Heart right ventricle (tissue), 16 donors: Measurements from ENCODE around the gene CAMKMT. TPM values are rescaled to one million over a fixed set of nuclear protein-coding genes. Genes with fewer than 3 reads are reported as not detected.

Experiments
- ATAC-seq, 8 donors: fragments of 200-7000 bp; cut with Tn5 transposase; one replicate each; pipeline ENCODE4 v1.9.1; 2020; ENCODE audit warnings: mild to moderate bottlenecking in 8 of 8, moderate library complexity in 8 of 8, moderate number of reproducible peaks in 1 of 8
- DNase-seq, 2 donors: peaks; one replicate each; pipeline ENCODE4 v3.0.0-alpha.2; 2020
- H3K27ac ChIP-seq, 10 donors: fragments of 200-600 bp; sonication (generic) in 2 of 10; one replicate each; pipeline versions ENCODE4 v1.5.0 to v1.8.0; 2020 to 2022; ENCODE audit warnings: mild to moderate bottlenecking in 3 of 10
- H3K27me3 ChIP-seq, 7 donors: fragments of 200-600 bp; one replicate each; pipeline ENCODE4 v1.8.0; 2021 to 2022; ENCODE audit warnings: mild to moderate bottlenecking in 2 of 7
- H3K36me3 ChIP-seq, 9 donors: fragments of 200-600 bp; sonication (generic) in 1 of 9; one replicate each; pipeline versions ENCODE4 v1.5.0 to v1.8.0; 2020 to 2022; ENCODE audit warnings: mild to moderate bottlenecking in 2 of 9
- H3K4me1 ChIP-seq, 9 donors: fragments of 200-600 bp; sonication (generic) in 1 of 9; one replicate each; pipeline versions ENCODE4 v1.5.0 to v1.8.0; 2020 to 2022; ENCODE audit warnings: mild to moderate bottlenecking in 4 of 9
- H3K4me3 ChIP-seq, 10 donors: fragments of 200-600 bp; sonication (generic) in 2 of 10; one replicate each; pipeline versions ENCODE4 v1.5.0 to v1.8.0; 2020 to 2022; ENCODE audit warnings: mild to moderate bottlenecking in 7 of 10, moderate library complexity in 2 of 10
- H3K9me3 ChIP-seq, 11 donors: fragments of 200-600 bp in 10 of 11; sonication (generic) in 2 of 11; one replicate each; pipeline versions ENCODE4 v1.5.0 to v1.8.0; 2013 to 2022; ENCODE audit warnings: mild to moderate bottlenecking in 2 of 11, control low read depth in 1 of 11, moderate library complexity in 1 of 11
- CTCF ChIP-seq, 9 donors: fragments of 200-600 bp; sonication (generic) in 2 of 9; IDR thresholded peaks; one replicate each; pipeline versions ENCODE4 v1.5.0 to v1.8.0; 2021 to 2022; ENCODE audit warnings: antibody characterized with exemption in 9 of 9, mild to moderate bottlenecking in 5 of 9, moderate library complexity in 1 of 9
- WGBS, 2 donors: extraction: QIAGEN DNeasy Blood & Tissue Kit; methylation state at CpG; one replicate each; pipeline ENCODE4 v1.1.7; 2013; ENCODE audit warnings: inconsistent platforms in 1 of 2; 5-methylcytosine and 5-hydroxymethylcytosine counted together
- intact Hi-C, 10 donors: fragments of 100-400 bp; cut with DNase I; formaldehyde crosslinking; loops; one replicate each; pipeline versions ENCODE4 v1.11.1 to v1.14.2; 2022
- polyA plus RNA-seq, 2 donors: library from polyadenylated mRNA; stranded (reverse); fragments of 200-250 nt; gene quantifications; one replicate each; pipeline ENCODE4 v1.2.3, GENCODE V29; 2013
- total RNA-seq, 10 donors: library from RNA; stranded (reverse); fragmentation: NEBNext Ultra II Directional in 3 of 10; extraction: Animal tissue kit (Norgen Biotek cat#: 25700) in 3 of 10; gene quantifications; one replicate each; pipeline versions ENCODE4 v1.2.1 to v1.2.4, GENCODE V29; 2021 to 2023
- donor health status: Arrhythmogenic right ventricular cardiomyopathy.
- donor health status: ischemic (EF 13 %, LVEDD 7.1; RV severe dilation, severe dysfunction).
- donor health status: healthy with polysubstance abuse.
- donor health status: DM: no; HTN: yes; CAD: no.
- donor health status: DM: no; HTN: no; CAD: no.
- donor health status: ischemic (EF 25% LVEDD 6.9; RV normal size, moderate dysfunction).
- donor health status: ischemic (EF 25% LVEDD 5.7; RV mildly dilated, moderate dysfunction).
- donor health status: healthy.
- donor health status: DM: yes; HTN: yes; CAD: no.
- donor health status: Ischemic cardiomyopathy.
- donor health status: ischemic (EF 35%, LVEDD 5.7; RV mildly dilated, moderate dysfunction).
- donor health status: nonischemic (EF 11% LVEDD 7.7; RV severe dilation, severe dysfunction).
- donor health status: DM: yes; HTN: yes; CAD: no.
- donor health status: PGD.
- donor health status: ischemic (EF 29% LVEDD 5.4; RV normal size, mild dysfunction).
- donor health status: nonischemic (EF 23%, LVEDD 6.1; RV moderate dilation, normal function).

CAMKMT gene
- total and polyA plus RNA-seq, 12 donors = 4.1 to 6.4 (median 4.8) TPM

- intact Hi-C loops = no loop called here
- 73 to 78% methylated on average over 2 of the region's 2 CpGs for WGBS, 2 donors
These were observed 169.5 kb downstream of the CAMKMT start for GRCh38 chr2:44531289-44531688.

GRCh38 chr2:44532031-44532430 is 170.3 kb downstream of the CAMKMT start:
- no peak overlapping the region for H3K27ac ChIP-seq
- H3K27me3 ChIP-seq = no peaks in the 10 kb centered on the region
- no peaks in the 10 kb centered on the region for H3K36me3 ChIP-seq
- 89 to 93% methylated on average over 2 of the region's 2 CpGs for WGBS, 2 donors
- H3K9me3 ChIP-seq = peaks cover 0 to 7% (median 0%) of the 10 kb centered on the region in 11 donors
- intact Hi-C loops = no loop called here
- DNase-seq (no peak), ATAC-seq (no peak)
- TF ChIP-seq CTCF (IDR thresholded peaks at IDR 0.05) = no peak
- no peak overlapping the region for H3K4me3 ChIP-seq
- H3K4me1 ChIP-seq = no peaks in the 10 kb centered on the region

More at GRCh38 chr2:44531289-44531688, 169.5 kb downstream of the CAMKMT start:
- peaks cover 0 to under 1% (median 0%) of the 10 kb centered on the region in 11 donors for H3K9me3 ChIP-seq
- H3K4me3 ChIP-seq = no peak overlapping the region
- DNase-seq (no peak), ATAC-seq (no peak)
- H3K4me1 ChIP-seq = no peaks in the 10 kb centered on the region
- no peak overlapping the region for H3K27ac ChIP-seq
- TF ChIP-seq CTCF (IDR thresholded peaks at IDR 0.05) = no peak
- no peaks in the 10 kb centered on the region for H3K27me3 ChIP-seq
- no peaks in the 10 kb centered on the region for H3K36me3 ChIP-seq

GRCh38 chr2:44533508-44533907 is 171.8 kb downstream of the CAMKMT start:
- Histone ChIP-seq H3K27ac (no peak overlapping the region), H3K36me3 (no peaks in the 10 kb centered on the region), H3K4me3 (no peak overlapping the region), H3K4me1 (no peaks in the 10 kb centered on the region), H3K27me3 (no peaks in the 10 kb centered on the region), H3K9me3 (peaks cover 0 to 7% (median 0%) of the 10 kb centered on the region in 11 donors)
- TF ChIP-seq CTCF (IDR thresholded peaks at IDR 0.05) = no peak
- ATAC-seq = no peak
- intact Hi-C loops = no loop called here
- 78 to 88% methylated on average over 1 of the region's 1 CpG for WGBS, 2 donors
- DNase-seq = no peak

GRCh38 chr2:44535376-44535775 is 173.6 kb downstream of the CAMKMT start:
- whole genome bisulfite sequencing, 2 donors = 82 to 85% methylated on average over 1 of the region's 1 CpG
- no peaks in the 10 kb centered on the region for H3K36me3 ChIP-seq
- no peak for TF ChIP-seq CTCF (IDR thresholded peaks at IDR 0.05)
- ATAC-seq (no peak), DNase-seq (no peak)
- no peaks in the 10 kb centered on the region for H3K4me1 ChIP-seq
- intact Hi-C loops = no loop called here
- no peak overlapping the region for H3K4me3 ChIP-seq
- no peak overlapping the region for H3K27ac ChIP-seq
- H3K27me3 ChIP-seq = no peaks in the 10 kb centered on the region
- peaks cover 0 to 7% (median 0%) of the 10 kb centered on the region in 11 donors for H3K9me3 ChIP-seq
